ENCODE measurements around the gene CLEC1B.

DNA sequence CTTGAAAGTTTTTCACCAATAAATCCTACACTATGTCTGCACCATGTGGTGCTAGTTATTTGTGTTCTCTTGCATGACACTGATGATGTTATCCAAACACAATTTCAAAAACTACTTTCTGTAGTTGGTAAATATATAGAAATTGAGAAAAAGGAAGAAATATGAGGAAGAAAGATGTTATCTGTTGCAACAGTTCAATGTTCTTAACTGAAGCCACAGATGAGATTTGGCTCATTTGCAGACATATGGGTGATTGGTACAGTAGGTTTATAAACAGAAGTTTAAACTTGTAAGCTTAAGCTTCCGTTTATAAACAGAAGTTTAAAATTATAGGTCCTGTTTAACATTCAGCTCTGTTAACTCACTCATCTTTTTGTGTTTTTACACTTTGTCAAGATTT, 27.7 kb downstream of the CLEC1B start, which contains the start of gene CLEC12A:
- TF ChIP-seq, protein P1, sequence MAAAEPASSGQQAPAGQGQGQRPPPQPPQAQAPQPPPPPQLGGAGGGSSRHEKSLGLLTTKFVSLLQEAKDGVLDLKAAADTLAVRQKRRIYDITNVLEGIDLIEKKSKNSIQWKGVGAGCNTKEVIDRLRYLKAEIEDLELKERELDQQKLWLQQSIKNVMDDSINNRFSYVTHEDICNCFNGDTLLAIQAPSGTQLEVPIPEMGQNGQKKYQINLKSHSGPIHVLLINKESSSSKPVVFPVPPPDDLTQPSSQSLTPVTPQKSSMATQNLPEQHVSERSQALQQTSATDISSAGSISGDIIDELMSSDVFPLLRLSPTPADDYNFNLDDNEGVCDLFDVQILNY (CRISPR knock-in tag; conservative IDR thresholded peaks at IDR 0.05), result no peak
- TF ChIP-seq ZNF670 (CRISPR knock-in tag; IDR thresholded peaks at IDR 0.05; ENCODE audit: borderline replicate concordance) (no peak), ZNF17 (CRISPR knock-in tag; IDR thresholded peaks at IDR 0.05) (no peak), ELF4 (CRISPR knock-in tag; IDR thresholded peaks at IDR 0.05; ENCODE audit: borderline replicate concordance) (no peak), CTCF (CRISPR knock-in tag; IDR thresholded peaks at IDR 0.05) (no peak), TOE1 (CRISPR knock-in tag; IDR thresholded peaks at IDR 0.05) (no peak), ZNF639 (CRISPR knock-in tag; conservative IDR thresholded peaks at IDR 0.05) (no peak), ZNF724P (CRISPR knock-in tag; IDR thresholded peaks at IDR 0.05; ENCODE audit: borderline replicate concordance) (no peak), SNAPC4 (CRISPR knock-in tag; IDR thresholded peaks at IDR 0.05) (no peak), ZNF501 (CRISPR knock-in tag; IDR thresholded peaks at IDR 0.05) (no peak), ZNF282 (IDR thresholded peaks at IDR 0.05; ENCODE audit: partially characterized antibody) (no peak), CHD2 (IDR thresholded peaks at IDR 0.05; ENCODE audit: low read depth, low read length) (no peak)
- TF ChIP-seq, protein P2, sequence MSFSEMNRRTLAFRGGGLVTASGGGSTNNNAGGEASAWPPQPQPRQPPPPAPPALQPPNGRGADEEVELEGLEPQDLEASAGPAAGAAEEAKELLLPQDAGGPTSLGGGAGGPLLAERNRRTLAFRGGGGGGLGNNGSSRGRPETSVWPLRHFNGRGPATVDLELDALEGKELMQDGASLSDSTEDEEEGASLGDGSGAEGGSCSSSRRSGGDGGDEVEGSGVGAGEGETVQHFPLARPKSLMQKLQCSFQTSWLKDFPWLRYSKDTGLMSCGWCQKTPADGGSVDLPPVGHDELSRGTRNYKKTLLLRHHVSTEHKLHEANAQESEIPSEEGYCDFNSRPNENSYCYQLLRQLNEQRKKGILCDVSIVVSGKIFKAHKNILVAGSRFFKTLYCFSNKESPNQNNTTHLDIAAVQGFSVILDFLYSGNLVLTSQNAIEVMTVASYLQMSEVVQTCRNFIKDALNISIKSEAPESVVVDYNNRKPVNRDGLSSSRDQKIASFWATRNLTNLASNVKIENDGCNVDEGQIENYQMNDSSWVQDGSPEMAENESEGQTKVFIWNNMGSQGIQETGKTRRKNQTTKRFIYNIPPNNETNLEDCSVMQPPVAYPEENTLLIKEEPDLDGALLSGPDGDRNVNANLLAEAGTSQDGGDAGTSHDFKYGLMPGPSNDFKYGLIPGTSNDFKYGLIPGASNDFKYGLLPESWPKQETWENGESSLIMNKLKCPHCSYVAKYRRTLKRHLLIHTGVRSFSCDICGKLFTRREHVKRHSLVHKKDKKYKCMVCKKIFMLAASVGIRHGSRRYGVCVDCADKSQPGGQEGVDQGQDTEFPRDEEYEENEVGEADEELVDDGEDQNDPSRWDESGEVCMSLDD (CRISPR knock-in tag; IDR thresholded peaks at IDR 0.05; ENCODE audit: borderline replicate concordance), result no peak
- TF ChIP-seq, protein P3, sequence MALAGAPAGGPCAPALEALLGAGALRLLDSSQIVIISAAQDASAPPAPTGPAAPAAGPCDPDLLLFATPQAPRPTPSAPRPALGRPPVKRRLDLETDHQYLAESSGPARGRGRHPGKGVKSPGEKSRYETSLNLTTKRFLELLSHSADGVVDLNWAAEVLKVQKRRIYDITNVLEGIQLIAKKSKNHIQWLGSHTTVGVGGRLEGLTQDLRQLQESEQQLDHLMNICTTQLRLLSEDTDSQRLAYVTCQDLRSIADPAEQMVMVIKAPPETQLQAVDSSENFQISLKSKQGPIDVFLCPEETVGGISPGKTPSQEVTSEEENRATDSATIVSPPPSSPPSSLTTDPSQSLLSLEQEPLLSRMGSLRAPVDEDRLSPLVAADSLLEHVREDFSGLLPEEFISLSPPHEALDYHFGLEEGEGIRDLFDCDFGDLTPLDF (CRISPR knock-in tag; IDR thresholded peaks at IDR 0.05), result no peak

Measured in HepG2 (cell line).